Hematopoietic multipotent progenitor cell treated with erythropoietin and hydrocortisone succinate and interleukin-3 and kit ligand, for 6 days (in vitro differentiated cells): Measurements from ENCODE around the gene NHP2.

Experiments
- DNase-seq: peaks from one replicate; pipeline ENCODE4 v3.0.0-alpha.2; 2015

NHP2 gene

DNA sequence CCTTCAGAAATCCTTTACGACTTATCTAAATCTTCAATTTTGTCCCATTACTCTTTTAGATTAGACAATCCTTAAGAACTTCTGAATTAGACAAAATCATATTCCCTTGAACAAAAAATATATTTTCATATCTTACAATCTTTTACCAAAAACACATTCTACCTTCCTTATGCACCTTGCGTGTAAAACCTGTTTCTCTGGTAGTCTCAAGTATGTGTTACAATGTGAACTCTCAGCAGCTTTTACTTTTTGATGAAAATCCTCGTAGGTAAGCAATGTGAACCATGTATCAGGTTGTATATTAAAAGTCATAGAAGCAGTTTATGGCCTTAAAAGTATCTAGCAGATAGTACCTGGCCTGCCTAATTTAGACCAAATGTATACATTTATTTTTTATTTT is 20.8 kb upstream of the NHP2 start:
- no peak for DNase-seq

DNA sequence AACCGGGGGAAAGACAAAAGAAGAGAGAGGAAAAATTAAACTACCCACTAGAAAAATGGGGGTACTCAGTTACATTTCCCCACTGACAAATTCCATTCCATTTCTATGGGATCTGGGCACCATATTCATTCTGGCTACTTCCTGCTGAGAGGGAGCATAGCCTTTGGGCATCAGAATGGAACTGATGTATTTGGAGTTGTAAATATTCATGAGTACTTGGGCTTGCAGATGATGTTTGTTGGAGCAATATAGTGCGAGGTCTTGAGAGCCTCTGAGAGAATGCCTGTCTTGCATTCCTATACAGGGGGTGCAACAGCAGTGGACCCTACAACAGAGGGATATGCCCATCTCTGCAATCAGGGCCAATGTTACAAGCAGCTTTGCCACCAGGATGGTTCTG is 16.8 kb upstream of the NHP2 start:
- no peak for DNase-seq

DNA sequence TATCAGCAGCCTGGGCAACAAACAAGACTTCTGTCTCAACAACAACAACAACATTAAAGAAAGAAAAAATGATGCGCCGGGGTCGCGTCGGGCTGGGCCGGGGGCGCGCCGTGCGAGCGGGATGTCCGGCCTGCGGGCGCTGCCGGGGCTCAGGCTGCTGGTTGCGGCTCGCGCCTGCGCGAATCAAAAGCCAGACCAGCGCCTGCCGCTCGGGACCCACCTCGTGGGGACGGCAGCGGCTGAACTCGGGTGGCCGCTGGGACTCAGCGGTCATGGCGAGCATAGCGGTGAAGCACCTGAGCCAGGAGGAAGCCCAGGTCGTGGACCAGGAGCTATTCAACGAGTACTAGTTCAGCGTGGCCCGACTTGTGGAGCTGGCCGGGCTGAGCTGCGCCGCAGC is 11.9 kb upstream of the NHP2 start:
- no peak for DNase-seq

DNA sequence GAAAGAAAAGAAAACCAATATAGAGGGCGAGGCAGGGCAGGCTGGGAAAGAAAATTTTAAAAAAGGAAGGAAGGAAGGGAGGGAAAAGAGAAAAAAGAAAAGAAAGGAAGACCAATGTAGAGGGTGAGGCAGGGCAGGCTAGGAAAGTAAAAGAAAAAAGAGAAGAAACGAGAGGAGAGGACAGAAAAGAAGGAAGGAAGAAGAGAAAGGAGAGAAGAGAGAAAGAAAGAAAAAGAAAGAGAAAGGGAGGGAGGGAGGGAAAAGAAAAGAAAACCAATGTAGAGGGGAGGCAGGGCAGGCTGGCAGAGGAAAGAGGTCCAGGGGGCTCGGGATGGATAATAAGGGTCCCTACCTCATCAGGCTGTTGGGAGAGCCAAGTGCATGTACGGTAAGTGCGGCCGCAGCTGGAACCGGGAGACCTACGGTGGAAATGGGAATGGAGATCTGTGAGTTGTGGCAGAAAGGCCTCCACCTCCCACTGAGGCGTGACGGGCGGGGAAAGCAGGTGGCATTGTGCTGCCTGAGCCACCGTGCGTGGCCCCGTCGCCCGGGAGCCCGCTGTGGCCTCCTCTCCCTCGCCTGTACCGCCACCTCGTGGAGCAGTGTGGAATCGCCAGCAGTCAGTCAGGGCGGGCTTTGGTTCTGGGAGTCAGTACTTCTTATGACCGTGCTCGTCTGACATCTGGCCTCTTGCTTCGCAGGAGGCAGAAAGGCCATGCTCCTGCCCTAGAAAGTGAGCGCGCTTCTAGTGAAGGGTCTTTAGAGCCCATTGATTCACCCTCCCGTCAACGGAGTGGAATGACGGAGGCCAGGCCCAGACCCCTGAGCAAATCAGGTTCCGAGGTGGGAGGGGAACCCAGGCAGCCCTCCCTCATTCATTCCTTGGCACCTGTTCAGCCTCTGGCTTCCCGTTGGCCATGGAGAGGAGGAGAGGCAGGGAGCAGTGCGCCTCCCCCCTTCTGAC is 10.4 kb upstream of the NHP2 start:
- DNase-seq: peak; percentile 90

DNA sequence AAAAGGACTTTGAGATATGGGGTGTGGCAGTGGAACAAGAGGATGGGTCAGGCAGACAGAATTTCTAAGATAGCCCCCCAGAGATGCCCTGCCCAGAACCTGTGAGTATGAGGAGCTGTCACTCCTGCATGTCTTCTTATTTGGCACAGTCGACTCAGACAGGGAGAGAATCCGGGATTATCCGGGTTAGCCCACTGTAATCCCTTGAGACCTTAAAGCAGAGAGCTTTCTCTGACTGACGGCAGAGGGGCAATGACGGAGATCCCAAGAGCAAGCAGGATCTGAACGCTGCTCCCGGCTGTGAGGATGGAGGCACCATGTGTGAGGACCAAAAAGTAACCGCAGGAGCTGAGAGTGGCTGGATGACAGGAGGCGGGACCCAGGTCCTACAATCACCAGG is 8.8 kb upstream of the NHP2 start:
- DNase-seq: no peak

DNA sequence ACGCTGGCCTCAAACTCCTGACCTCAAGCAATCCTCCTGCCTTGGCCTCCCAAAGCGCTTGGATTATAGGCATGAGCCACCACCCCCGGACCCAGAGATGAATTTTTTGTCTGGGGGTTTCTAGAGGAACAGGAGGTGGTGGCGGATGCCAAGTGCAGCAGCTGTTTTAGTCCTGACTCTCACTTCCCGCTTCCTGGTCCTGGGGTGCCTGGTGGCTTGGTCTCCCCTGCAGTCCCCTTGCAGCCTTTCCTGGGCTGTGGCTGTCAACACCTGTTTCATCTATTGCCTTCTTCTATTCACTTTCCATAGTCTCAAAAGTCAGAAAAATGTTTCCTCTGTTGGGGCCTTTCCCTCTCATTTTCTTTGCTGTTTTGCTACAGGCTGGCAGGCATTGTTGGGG is 6.5 kb upstream of the NHP2 start:
- no peak for DNase-seq

DNA sequence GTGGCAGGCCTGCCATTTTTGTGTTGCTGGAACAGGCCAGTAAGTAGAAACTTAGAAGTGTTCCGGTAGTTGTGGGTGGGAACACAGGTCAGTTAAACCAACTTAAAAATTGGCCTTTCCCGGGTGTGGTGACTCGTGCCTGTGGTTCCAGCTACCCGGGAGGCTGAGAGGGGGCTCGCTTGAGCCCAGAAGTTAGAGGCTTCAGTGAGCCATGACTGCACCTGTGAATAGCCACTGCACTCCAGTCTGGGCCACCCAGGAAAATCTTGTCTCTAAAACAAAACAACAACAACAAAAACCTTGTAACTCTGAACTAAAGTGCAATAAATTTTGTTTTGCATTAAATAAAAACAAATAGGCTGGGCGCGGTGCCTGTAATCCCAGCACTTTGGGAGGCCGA is 1.4 kb upstream of the NHP2 start:
- no peak for DNase-seq

DNA sequence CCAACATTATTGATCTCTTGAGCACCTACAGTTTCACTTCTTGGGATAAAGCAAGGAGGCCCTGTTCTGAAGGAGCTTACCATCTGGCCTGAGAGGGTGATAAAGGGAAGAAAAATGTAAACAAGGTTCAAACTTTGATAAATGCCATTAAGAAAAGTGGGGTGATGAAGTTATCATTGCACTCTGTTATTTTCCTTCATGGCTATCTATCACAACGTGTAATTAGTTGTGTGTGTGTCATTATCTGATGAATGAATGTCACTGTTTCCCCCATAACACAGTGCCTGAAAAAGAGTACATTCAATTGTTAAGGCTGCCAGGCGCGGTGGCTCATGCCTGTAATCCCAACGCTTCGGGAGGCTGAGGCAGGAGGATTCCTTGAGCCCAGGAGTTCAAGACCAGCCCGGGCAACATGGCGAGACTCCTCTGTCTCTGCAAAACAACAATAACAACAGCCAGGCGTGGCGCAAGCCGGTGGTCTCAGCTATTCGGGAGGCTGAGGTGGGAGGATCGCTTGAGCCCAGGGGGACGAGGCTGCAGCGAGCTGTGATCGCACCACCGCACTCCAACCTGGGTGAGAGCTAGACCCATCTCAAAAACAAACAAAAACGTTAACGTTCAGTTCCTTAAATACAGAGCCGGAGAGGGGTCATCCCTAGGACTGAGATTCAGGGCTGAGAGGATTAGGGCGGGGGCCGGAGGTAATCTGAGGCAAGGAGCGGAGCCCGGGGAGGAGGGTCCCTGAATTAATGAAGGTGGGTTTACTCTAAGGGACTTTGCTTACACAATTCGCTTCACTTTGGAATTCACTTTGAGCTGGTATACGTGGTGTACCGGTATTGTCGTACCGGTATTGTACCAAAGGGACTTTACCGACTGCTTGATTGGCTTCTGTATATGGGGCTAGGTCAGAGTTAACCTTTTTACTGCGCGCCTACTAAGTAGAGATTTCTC is 917 bp downstream of the NHP2 start:
- DNase-seq: no peak

DNA sequence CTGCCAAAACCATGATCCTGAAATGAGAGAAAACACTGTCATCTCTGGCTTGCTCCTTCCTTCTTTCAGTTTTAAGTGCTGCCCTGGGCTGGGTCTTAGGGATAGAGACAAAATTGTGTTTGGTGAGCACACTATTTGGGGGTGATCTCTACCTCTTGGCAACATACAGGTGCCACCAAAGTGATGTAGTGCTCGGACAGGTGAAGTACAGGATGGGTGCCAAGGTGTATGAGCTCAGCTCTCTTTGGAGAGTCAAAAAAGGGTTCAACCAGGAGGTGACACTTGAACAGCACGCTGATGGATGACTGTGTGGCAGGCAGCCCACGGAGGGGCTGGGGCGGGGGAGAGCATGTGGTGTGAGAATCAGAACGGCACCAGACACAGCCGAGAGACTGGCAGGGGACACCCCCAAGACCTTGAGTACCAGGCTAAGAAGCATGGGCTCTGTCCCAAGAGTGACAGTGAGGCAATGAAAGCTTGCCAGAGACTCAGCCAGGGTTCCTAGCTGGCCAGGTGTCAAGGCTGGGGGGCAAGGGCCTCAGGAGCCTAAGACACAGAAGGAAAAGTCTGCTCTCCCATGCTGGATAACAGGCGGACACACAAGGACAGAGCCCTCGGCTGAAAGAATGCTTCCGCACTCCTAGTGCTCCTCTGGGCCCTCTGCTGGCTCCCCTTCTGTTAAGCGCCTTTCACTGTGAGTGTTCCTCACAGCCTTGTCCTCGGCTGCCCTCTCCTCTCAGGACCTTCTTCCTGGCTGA is 2.5 kb downstream of the NHP2 start:
- peak; percentile 53 for DNase-seq

DNA sequence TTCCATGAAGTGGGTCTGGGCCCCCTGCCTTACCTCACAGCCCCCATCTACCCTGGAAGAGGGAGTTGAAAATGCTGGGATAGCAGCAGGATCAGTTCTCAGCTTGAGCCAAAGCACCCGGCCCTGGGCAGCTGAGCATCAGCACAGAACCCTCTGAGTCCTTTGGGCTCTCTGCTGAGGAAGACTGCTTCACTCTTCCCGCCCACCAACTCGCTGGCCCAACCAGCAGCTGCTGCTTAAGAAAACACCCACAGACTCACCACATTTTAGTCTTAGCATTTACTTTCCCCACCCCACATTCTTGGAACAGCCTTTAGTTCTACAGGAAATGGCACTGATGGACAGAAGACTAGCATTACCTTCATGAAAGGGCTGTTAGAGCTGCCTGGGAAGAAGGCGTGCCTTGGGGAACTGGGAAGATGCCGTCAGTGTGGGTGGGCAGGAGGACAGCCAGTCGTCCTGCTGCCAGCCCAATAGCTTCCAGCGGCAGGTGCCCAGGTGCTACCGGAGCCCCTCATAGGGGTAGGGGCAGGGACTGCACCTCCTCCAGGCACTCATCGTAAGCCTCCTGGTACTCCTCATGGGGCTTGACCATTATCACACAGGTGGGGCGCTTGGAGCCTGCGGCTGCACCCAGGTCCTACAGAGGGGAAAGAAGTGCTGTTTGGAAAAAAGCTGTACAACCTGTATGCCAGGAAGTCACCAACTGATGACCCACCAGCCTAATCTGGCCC is 4.3 kb downstream of the NHP2 start:
- DNase-seq: no peak

DNA sequence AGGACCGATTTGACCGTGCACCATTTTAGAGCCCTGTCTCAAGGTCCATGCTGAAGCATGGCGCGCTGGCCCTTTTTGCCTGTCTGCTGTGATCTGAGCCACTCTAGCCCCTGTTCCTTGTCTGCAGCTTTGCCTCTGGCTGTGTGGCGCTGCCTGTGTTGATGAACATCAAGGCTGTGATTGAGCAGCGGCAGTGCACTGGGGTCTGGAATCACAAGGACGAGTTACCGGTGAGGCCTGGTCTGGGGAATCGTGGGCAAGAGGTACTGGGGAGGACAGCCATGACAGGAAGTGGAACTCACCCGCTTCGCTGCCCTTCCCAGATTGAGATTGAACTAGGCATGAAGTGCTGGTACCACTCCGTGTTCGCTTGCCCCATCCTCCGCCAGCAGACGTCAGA is 6.3 kb downstream of the NHP2 start:
- no peak for DNase-seq

DNA sequence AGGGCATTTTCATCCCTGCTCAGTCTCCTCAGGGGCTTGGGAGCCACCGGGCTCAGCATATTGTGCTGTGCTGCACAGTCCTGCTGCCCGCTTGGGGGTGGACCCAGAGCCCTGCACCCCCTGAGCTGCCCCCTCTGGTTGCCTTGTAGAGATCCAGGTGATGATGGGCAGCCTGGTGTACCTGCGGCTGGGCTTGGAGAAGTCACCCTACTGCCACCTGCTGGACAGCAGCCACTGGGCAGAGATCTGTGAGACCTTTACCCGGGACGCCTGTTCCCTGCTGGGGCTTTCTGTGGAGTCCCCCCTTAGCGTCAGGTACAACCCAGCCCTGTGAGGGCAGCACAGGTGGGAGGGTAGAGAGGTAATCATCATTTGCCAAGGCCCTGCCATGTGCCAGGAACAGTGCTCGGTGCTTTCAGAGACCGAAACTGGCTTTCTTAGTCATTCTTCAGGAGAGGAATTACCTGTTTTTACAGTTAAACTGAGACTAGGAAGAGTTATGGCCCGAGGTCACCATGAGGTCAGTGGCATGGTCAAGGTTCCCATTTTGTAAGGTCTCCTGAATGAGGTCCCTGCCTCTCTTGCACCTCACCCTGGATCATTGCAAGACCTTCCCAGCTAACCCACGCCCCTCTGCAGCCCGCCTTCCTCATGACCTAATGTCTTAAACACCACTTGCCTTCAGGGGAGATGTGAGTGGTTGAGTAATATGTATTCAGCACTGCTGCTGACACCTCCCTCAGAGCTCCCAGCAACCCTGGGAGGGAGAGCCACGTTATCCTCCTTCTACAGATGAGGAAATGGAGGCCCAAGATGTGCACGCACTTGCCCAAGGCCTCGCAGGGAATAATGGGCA is 7.5 kb downstream of the NHP2 start:
- DNase-seq: peak; percentile 82

DNA sequence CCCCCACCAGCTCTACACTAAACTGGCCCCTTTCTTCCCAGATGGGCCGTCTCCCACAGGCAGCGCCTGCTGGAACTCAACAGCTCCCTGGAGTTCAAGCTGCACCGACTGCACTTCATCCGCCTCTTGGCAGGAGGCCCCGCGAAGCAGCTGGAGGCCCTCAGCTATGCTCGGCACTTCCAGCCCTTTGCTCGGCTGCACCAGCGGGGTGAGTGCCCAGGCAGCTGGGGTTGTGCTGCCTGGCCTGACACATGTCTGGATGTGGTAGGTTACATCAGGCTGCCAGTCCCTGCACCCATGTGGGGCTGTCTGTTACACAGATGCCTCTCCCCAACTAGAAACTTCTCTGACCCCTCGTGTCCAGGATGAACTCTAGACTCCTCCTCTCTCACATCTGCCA is 9.8 kb downstream of the NHP2 start:
- DNase-seq: no peak

DNA sequence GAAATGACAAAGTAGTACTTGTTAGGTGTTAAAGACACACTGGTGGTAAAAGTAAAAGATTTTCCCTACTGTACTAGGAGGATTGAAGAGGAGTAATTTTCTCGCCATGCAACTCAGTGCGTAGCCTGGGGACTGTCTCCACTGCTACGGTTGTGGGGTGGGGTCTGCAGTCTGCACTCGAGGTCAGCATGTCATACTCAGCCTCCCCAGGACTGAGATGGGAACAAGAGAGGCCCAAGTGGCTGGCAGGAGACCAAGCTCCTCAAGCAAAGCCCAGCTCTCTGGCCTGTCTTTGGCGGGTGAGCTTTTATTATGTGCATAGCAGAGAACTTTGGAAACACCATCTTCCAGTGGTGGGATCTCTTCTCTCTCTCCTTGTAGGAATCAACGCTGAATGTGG is 10.4 kb downstream of the NHP2 start:
- DNase-seq: no peak

DNA sequence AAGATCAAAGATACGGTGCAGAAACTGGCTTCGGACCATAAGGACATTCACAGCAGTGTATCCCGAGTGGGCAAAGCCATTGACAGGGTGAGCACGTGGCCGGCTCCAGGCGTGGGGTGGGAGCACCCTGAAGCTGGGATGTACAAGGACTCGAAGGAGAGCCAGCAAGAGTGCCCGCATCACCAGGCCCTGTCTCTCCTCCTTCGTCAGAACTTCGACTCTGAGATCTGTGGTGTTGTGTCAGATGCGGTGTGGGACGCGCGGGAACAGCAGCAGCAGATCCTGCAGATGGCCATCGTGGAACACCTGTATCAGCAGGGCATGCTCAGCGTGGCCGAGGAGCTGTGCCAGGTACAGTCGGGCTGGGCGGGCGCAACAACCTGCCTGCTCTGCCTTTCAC is 11.0 kb downstream of the NHP2 start:
- DNase-seq: no peak

DNA sequence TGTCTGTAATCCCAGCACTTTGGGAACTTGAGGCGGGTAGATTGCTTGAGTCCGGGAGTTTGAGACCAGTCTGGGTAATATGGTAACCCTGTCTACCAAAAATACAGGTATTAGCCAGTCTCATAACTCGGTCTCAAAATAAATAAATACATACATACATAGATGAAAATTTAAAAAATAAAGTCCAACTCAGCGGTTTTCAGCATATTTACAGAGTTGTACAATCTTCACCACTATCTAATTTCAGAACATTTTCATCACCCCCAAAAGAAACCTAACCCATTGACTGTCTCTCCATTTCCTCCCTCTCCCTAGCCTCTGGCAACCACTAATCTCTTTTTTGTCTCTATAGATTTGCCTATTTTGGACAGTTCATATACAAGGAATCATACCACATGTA is 12.1 kb downstream of the NHP2 start:
- DNase-seq: no peak

DNA sequence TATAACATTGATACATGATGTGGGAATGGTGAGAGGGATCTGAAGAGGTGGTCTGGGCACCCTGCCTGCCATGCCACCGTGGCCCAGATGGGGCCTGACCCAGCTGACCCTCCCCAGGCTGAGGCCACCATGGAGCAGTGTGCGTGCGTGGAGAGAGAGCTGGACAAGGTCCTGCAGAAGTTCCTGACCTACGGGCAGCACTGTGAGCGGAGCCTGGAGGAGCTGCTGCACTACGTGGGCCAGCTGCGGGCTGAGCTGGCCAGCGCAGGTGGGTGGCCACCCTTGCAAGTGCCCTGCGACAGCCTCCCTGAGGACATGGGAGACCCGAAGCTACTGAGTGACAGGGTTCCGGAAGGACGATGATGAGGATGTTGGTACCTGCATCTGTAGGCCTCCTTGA is 15.7 kb downstream of the NHP2 start:
- DNase-seq: no peak

DNA sequence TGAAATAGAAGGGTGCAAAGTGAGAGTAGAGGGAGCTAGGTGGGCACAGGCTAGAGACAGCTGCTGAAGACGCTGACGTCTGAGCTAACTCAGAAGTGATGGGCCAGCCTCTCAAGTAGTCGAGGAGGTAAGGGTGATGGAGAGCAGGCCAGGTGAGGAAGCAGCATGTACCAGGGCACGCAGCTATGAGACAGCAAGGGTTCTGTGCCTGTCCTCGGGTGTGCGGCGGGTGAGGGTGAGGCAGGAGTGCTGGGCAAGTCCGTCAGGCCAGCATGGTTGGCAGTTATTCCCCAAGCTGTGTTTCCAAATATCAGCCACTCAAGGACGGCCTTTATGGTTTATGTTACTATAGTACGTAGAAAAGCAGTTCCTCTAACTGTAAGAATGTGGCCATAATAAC is 16.7 kb downstream of the NHP2 start:
- DNase-seq: no peak

DNA sequence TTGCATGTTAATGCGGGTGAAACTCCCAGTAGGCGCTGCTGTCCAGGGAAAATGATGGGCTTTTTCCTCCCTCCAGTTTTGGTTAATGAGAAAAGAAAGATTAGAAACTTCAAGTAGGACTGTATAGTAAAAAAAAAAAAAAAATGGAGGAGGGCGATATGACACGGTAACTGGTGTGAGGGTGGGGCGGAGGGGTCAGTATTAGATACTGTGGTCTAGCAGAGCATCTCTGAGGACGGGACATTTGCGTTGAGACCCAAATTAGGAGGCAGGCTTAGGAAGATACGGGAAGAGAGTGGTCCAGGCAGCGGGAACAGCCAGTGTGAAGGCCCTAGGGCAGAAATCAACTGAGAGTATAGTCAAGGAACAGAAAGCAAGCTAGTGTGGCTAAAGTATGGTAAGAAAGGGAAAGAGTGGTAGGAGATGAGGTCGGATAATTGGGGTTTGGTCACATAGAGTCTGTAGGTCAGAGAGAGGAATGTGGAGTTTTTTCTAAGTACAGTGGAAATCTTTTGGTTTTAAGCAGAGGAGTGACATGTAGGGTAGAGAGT is 22.2 kb downstream of the NHP2 start:
- no peak for DNase-seq

DNA sequence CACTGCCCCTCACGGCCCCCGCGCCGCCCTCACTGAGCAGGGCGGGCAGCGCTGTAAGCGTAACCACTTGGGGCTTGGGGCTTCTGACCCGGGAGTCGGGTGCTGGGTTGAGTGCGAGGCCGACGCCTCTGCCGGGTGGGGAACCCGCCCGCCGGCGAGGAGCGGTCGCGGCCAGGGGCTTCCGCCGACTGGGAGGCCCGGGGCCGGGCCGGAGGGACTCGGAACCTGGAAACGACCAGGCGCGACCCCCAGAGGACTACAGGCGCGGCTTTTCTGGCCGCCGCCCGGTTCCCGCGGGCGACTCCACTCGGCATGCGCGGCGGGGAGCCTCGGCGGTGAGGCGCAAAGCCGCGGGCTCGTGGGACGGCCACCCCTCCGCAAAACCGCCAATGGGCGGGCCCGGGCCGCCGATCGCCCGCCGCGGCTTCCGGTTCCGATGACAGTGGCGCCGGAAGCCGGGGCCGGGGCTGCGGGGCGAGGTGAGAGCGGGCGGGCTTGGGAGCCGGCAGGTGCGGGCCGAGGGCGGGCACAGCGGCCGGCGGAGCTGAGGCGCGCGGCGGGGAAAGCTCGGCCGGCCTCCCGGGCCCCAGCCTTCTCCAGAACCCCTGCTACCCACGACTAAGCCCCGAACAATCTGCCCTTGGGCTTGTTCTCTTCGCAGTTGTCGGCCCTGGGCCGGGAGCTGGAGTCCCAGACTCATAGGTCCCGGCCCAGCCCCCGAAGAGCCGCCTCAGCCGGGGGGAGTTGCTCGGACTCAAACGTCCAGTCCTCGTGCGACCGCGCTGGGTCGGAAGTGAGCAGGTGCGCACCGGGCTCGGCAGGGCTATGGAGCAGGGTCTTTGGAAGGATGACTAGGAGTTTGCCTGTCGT is 22.9 kb downstream of the NHP2 start, which contains the start of gene RMND5B:
Gene RMND5B (plus strand): TSS at position 439 of the 870 bp plus-strand sequence. CDS start 7,106 bp downstream, outside the sequence.
- DNase-seq: peak; percentile 92
